GM21576 (cell line): ENCODE data around the gene IL1RAPL2.

ENCODE experiments used
- ATAC-seq: cut with Tn5 transposase; IDR thresholded peaks from one replicate; pipeline ENCODE4 v1.9.1; 2021; ENCODE audit warnings: mild to moderate bottlenecking, moderate library complexity; ENCODE audit not compliant: unreplicated experiment

Gene IL1RAPL2

DNA sequence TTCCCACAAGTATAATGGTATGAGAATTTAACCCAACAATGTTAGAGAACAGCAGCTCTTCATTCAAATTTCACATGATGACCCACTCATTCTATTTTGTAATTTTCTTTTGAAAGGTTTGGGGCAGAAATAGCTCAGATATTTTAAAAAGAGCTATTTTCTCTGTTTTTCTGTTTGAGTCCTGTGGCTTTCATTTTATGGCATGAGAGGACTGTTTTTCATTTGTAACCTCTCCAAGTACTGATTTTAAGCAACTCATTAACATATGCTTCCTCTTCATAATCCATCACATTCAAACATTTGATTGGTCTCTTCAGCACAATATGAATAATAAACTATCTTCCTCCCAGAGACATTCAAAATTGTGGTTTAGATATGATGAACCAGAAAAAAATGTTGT is 783.5 kb downstream of the IL1RAPL2 start:
- no peak for ATAC-seq

DNA sequence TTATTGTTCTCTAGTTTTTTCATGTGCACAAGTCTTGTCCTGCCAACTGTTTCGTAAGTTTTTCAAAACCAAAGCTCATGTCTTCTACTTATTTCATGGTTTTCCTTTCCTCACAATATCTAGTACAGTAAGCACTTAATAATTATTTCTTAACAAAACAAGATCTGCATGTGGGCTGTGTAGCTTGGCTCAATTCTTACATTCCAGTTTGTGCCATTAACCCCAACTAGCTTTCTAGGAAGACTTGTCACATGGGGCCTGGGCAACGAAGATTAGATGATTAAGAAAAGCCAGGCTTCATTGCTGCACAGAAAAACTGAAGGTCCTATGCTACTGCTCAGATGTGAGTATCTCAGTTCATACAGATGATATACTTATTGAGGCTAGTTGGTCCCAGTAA is 809.8 kb downstream of the IL1RAPL2 start:
- no peak for ATAC-seq

DNA sequence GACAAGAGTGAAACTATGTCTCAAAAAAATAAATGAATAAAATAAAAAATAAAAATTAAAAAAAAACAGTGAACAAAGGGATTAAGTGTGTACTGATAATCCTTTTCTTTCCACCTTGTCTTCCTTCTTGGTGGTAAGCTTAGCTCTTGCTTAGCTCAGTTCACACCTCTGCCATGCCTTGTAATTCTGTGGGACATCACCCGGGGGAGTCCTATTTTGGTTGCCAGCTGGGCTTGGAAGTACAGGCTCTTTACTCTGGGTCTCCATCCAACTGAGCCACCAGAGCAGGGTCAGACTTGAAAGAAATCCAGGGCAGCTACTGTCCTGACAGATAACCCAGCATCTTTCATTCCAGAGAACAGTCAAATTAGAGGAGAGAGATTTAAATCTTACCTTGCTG is 858.7 kb downstream of the IL1RAPL2 start:
- ATAC-seq, result no peak

DNA sequence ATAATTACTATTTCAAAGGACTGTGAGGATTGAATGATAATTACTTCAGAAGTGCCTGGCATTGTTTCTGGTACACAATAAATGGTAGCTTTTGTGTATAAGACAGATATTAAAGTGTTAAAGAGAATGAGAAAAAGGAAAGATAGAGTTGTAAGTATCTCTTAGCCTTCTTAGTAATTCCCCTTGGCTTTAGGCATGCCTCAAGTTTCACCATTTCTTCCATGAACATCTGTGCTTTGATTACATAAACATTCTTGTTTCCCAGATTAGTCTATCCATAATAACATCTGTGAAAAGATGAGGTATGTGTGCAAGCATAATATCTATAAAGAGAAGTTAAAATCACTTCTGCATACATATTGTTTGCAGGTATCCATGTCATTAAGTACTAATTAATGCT is 885.4 kb downstream of the IL1RAPL2 start:
- ATAC-seq, result no peak

DNA sequence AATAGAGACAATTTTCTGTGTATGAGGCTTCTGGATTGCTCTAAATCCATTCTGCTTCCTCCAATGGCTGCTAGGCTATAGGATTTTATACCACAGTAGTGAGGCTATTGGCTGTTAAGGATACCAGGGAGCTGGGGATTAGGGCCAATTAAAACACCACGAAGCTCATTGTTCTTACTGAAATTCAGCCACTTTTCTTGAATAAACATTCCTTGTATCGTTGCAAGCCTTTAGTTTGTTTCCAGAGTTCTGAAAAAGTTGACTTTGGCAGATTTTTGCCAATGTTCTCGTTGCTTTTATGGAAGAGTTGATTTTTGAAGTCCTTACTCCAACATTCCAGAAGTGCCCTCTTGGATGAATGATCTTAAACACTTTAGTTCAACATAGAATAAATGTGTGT is 892.8 kb downstream of the IL1RAPL2 start:
- no peak for ATAC-seq

DNA sequence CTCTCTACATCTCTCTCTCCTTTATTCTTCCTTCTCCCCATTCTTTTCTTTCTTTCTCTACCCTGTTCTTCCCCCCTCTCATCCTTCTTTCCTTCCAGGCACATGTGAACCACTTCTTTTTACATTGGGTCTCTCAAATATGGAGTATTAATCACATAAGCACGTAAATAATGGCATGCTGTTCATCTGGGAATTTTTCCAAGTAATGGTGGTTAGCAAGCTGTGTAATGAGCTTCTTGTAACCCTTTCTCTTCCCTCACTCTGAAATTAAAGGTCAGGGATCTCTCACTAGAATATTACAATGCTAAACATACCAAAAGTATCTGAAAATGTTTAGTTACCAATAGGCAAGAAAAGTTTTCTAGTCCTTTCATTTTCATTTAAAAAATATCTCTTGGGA is 894.4 kb downstream of the IL1RAPL2 start:
- ATAC-seq, result no peak

DNA sequence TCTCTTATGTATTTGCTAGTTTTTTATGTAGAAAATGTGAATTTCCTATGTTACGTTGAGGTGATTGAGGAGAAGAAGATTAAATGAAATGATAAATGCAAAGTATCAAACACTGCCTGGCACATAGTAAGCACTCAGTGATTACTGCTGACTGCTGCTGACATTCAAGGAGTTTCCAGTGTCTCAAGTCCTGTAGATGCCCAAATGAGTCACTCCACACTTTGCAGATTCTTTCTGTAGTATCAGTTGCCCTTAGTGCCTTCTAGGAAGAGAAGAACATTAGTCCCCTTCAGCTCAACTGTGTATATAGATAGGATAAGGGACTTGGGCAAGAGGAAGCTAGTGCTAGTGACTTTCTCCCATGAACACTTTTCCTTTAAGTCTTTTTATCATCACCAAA is 895.0 kb downstream of the IL1RAPL2 start:
- no peak for ATAC-seq

DNA sequence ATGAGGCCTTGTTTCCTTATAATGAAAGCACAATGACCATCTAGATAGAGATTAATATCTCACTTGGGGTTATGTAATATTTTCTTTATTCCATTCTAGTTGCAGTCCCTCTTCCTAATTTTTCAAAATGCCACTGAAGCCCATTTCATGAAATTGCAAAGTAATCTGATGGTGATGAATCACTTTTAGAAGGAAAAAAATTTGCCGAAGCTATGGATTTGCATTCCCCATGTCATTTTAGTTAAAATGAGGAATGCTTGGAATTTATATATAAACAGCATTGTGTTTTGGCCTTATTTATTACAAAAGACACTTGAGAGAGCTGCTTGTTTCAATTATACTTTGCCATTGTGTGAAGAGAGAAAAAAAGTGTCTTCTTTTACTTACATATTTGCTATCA is 896.2 kb downstream of the IL1RAPL2 start:
- ATAC-seq, result no peak

DNA sequence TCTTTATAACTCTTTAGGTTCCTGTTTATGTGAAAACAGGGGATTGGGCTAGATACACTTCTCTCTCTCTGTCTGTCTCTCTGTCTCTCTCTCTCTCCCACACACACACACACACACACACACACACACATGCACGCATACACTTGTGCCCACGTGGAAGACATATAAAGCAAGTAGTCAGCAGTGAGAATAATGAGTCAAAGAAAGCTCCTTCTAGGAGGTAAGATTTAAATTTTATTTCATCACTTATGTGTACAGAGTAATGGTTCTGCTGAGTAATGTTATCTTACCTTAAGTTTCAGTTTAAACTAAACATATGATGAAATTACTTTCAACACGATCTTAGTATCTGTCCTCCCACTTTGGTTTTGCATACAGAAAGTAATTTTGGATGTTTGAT is 897.5 kb downstream of the IL1RAPL2 start:
- no peak for ATAC-seq

DNA sequence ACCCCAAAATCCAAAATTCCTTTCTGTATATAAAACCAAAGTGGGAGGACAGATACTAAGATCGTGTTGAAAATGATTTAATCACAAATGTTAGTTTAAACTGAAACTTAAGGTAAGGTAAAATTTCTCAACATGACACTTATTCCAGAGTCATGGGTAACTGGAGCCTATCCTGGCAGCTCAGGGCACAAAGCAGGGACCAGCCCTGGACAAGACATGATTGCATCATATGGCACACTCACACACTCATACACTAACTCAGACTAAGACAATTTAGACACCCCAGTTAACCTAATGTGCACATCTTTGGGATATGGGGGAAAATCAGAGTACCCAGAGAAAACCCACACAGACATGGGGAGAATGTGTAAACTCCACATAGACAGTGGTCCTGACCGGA is 898.6 kb downstream of the IL1RAPL2 start:
- no peak for ATAC-seq

DNA sequence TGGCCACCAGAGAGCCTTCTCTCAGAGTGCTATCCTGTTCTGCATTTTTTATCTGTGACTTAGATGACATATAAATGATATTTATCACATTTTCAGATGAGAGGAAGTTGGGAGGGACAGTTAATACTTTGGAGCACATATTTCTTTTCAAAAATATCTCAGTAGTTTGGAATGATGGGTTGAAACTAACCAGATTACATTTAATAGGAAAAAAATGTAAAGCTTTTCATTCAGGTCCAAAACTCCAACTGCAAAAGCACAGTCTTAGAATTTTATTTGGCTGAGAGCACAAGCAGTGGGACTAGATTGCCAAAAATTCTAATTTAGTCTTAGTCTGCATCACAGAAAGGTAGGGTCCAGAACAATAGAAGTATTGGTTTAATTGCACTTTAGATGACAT is 902.7 kb downstream of the IL1RAPL2 start:
- no peak for ATAC-seq

DNA sequence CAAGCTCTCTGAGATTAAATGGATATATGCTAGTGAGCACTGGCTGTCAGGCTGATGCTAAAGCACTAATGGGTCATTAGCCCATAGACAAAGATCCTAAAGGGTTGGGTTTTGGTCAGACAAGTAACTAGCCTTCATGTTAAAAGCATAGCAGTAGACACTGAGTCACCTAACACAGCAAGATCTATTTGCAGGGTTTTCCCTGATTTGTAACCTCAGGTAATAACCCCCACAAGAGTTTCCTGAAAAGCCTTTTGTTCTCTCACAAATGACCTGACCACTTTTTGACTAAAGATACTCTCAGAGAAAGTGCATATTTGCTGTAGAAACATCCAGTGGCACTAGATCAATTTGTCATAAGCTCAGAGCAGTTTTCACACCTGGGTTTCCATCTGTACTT is 905.6 kb downstream of the IL1RAPL2 start:
- ATAC-seq, result no peak

DNA sequence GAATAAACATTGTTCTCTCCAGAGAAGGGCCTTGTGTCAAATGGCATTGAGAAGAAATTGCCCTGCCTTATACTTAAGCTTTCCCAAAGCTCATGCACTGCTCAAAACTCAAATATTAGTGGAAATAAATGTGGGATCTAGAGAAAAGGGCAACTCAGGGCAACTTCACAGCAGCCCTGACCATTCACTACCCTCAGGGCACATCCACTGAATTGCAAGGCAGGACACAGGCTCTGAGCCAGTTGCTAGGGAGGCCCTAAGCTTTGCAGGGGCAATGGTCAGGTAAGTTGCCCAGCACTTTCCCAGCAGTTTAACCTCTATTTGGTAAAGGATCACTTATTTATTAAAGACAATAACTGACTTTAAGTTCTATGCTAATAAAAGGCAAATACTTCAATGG is 909.8 kb downstream of the IL1RAPL2 start:
- no peak for ATAC-seq

DNA sequence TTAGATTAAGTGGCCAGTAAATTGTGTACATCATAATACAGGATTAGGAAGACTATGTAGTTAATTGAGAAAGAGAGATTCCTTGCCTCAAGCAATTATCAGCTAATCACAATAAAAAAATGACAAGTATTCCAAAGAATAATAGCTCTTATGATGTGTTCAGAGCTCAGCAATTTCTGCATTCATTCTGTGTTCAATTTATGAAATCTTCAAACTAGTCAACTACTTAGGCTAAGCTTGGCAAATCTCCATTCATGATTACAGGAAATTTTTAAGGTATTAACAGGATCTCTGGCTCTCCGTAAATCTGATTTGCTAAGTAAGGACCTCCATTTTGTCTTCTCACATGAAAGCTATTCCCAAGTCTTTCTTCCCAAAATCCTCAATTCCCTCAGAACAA is 911.4 kb downstream of the IL1RAPL2 start:
- no peak for ATAC-seq

DNA sequence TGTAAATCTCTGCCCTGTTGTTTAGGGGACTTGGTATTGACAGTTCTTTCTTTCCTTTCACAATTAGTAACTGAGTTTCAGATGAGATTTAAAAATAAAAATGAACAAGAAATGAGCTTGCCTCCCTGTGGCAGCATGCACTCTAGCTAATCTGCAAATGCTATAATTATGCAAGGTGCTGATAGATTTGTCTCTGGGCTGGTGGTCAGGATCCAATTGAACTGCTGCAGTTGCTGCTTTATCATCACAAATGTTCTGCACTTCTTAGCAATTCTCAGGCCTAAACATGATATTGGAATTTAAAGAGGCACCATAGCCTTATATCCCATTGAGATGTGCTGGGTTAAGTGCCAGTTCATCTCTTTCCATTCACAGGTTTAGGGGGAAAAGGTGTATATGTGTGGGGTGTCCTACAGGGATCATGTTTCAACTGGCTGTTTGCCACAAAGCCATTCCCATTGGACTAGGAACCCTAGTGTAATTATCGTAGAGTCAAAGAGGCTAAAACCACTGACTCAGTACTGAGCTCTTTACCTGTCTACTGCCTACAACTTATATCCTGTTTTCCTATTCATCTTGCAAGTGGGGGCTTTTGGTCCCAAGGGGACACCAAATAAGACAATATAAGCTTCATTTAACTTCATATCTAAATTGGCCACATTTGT is 914.8 kb downstream of the IL1RAPL2 start:
- ATAC-seq, result no peak

DNA sequence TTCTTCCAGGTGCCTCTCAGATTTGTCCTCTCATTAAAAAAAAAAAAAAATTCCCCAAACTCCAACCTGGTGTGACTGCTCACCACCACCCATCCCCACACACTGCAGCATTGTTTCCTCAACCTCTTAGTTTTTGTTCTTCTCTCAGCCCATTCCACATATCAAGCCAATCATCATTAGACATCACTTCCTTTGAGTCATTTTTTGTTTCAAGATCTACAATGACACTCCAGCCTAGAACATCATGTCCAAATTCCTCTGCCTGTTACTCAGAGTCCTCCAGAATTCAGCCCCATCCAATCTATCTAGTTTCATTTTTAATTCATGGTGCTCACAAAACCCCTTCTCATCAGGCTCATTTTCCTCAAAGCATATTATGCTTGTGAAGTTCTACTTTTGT is 917.0 kb downstream of the IL1RAPL2 start:
- ATAC-seq, result no peak

DNA sequence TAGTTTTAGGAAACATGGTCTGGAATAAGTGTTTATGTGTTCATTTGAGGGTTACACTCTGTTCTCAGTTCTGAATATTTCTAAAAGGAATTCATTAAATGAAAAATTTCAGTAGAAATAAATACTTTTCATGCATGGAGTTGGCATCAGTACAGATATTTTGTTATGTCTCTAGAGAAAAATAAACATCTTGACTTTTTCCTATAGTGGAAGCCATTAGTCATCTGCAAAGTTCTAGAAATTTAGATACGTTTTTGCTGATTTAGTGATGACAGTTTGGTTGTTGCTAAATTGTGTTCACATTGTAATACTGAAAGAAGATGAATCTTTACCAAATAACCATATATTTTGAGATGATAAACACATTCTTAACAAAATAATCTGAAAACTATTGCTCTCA is 922.7 kb downstream of the IL1RAPL2 start:
- ATAC-seq, result no peak

DNA sequence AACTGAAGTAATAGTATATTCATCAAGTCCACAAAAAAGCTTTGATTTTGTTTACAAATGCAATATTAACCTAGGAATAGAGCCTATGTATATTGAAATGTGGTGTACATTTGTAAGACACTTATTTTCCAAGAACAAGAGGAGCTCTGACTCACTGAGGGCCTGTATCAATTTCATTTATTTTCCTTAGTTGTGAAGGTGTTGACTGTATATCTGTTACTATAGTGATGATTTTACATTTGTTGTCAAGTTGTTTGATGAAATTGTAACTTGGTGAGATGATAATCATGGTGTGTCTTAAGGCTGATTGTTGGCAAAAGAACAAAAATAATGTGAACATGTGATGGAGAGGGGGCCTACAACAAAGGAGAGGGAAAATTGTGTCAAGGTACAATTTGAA is 929.4 kb downstream of the IL1RAPL2 start:
- no peak for ATAC-seq

DNA sequence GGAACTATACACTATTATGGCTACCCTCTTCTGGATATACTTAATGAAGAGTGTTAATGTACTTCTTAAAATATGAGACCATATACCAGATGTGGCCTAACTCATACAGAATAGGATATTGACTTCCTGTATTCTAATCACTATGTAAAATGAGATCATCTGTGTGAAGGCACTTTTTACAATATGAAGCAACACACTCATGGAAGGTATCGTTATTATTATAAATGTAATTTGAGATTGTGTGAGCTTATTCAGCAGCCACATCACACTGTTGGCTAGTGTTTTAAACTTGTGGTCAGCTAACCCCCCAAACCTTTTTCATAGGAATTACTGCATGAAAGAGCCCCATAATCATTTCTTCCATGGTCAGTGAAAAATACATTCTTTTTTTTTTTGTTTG is 936.3 kb downstream of the IL1RAPL2 start:
- ATAC-seq, result no peak

DNA sequence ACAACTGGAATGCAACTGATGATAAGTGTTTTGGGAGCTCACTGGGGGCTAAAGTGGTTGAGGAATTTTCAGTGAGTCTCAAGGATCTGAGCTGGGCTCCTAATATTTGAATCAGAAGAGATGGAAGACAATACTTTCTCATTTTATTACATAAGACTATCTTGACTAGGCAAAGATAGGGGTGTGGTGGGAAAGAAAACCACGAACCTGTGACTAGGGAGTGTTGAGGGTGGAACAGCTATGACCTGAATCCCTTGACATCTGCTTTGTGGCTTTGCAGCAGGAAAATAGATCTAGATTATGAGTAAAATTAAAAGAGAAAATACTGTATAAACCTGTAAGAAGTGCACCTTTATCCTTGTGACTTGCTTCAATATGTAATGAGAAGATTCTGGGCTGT is 949.6 kb downstream of the IL1RAPL2 start:
- ATAC-seq, result no peak

DNA sequence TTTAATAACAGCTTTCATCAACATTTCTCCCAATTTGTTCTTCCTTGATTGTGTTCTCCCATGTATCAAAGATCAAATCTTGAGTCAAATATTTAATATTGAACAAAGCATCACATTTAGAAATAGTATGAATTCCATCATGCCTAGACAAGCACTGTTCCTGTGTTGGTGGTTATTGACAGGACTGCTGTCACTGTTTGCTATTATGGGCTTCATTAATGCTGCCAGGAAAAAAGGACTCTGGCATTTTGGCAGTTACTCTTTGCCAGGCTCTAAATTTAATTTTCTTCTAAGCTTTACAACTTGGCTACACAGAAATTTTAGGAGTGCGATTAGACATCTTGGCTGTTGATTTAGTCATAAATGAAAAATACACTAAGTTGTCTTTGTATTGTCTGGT is 960.4 kb downstream of the IL1RAPL2 start:
- ATAC-seq, result no peak

DNA sequence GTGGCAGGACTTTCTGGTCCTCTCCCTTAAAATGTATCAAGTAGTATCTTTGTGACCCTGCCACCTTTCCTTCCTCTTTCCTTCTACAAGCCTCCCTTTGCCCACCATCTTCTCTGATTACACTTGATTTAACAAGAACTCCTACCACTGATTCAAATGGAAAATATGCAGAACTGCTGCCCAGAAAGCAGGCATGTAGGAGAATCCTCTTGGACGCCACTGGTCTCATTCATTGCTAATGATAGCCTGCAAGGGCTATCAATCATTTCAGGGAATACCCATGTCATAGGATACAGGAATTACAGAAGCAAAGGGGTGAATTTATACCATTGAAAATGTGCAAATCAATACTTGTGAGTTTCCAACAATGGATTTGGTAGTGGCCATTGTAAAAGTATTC is 961.8 kb downstream of the IL1RAPL2 start:
- ATAC-seq, result no peak

DNA sequence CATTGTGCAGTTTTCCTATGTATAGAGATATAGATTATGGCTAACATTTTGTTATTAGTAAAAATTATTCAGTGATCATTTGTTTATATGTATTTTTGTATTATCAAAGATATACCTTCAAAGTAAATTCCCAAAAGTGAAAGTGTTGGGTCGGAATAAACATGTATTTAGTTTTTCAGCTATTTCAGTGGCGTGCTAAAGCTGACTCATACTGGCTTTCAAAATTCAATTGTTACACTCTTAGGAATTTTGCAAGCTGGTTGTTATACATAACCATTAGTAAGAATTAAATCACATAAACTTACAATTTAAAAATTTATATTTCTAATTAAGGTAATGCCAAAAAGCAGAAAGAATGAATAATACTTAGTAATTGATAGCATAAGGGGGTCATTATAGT is 968.0 kb downstream of the IL1RAPL2 start:
- no peak for ATAC-seq

DNA sequence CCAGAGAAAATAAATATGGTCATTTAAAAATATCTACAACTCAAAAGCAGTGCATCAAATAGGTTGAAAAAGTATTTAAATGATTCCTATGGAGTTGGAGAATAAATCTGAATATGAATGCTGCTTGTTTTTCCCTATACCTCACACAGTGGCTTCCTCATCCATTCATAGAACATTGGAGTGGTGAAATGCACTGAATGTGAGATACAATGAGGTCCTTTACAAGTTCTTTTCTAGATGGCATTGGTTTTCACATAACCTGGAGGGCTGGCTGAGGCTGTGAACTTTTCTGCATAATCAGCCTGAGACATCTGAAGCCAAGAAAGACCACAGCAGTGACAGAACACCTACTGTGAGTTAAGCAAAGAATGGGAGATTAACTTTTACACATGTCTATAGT is 977.3 kb downstream of the IL1RAPL2 start:
- ATAC-seq, result no peak
